Measurements from ENCODE around the gene ZFYVE1.

DNA sequence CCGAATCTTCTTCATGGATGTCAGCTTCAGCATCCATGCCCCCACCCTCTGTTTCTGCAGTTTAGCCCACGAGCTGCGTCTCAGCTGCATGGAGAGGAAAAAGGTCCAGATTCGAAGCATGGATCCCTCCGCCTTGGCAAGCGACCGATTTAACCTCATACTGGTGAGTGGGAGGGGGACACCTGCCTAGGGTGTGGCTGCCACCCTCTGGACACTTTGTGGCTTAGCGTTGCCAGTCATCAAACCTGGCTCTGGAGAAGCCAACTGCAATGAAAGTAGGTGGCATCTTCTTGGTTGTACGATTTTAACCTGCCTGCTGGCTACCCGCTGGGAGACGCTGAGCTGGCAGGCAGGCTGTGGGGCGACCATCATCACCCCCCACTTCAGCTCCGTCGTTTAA is 84.0 kb downstream of the ZFYVE1 start:
- TF ChIP-seq, protein P1, sequence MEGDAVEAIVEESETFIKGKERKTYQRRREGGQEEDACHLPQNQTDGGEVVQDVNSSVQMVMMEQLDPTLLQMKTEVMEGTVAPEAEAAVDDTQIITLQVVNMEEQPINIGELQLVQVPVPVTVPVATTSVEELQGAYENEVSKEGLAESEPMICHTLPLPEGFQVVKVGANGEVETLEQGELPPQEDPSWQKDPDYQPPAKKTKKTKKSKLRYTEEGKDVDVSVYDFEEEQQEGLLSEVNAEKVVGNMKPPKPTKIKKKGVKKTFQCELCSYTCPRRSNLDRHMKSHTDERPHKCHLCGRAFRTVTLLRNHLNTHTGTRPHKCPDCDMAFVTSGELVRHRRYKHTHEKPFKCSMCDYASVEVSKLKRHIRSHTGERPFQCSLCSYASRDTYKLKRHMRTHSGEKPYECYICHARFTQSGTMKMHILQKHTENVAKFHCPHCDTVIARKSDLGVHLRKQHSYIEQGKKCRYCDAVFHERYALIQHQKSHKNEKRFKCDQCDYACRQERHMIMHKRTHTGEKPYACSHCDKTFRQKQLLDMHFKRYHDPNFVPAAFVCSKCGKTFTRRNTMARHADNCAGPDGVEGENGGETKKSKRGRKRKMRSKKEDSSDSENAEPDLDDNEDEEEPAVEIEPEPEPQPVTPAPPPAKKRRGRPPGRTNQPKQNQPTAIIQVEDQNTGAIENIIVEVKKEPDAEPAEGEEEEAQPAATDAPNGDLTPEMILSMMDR (IDR thresholded peaks at IDR 0.05; ENCODE audit: low read length) = no peak
- no peak for TF ChIP-seq EZH2 (optimal IDR thresholded peaks at IDR 0.05; ENCODE audit: low read depth, low read length)
- no peak for TF ChIP-seq EZH2phosphoT487 (IDR thresholded peaks at IDR 0.05; ENCODE audit: low read length)
